A673 (cell line): ENCODE measurements around the gene ARHGEF40. TPM values are rescaled to one million over a fixed set of nuclear protein-coding genes. Genes with fewer than 3 reads are reported as not detected.

Source experiments
- BruUV-seq: library from RNA; stranded (reverse); fragments of 400-500 nt; replicated peaks from 2 replicates; lab custom pipeline; 2021; lab: Mats Ljungman, UMichigan
- CTCF ChIA-PET: fragments of 300-600 bp; sonication (Branson Sonifier 250); formaldehyde crosslinking; loops from one replicate; lab custom pipeline; 2022; ENCODE audit warnings: antibody characterized with exemption; lab: Charles Lee
- POLR2A ChIA-PET: fragments of 300-600 bp; sonication (Branson Sonifier 250); formaldehyde crosslinking; loops from one replicate; lab custom pipeline; 2022; ENCODE audit warnings: antibody characterized with exemption; ENCODE audit not compliant: low non-redundant PET; lab: Charles Lee
- DNase-seq: peaks from one replicate; pipeline ENCODE4 v3.0.0-alpha.2; 2015; ENCODE audit warnings: low spot score
- H3K27ac ChIP-seq: fragments of 200-600 bp; sonication (generic); 2 replicates; pipeline ENCODE4 v1.5.1; 2016; ENCODE audit warnings: mixed run types, low read depth, mild to moderate bottlenecking, mixed read lengths, antibody characterized with exemption, low read length; ENCODE audit not compliant: poor library complexity, severe bottlenecking
- H3K27me3 ChIP-seq: fragments of 200-600 bp; sonication (generic); replicated peaks from 2 replicates; pipeline ENCODE4 v1.6.1; 2017; ENCODE audit warnings: mixed run types, low read depth, mild to moderate bottlenecking, mixed read lengths, antibody characterized with exemption, low read length; ENCODE audit not compliant: insufficient read depth, poor library complexity
- H3K36me3 ChIP-seq: fragments of 200-600 bp; sonication (generic); 2 replicates; pipeline ENCODE4 v1.6.1; 2016; ENCODE audit warnings: mixed run types, mild to moderate bottlenecking, mixed read lengths, antibody characterized with exemption, low read length; ENCODE audit not compliant: insufficient read depth, poor library complexity, severe bottlenecking
- H3K4me1 ChIP-seq: fragments of 200-600 bp; sonication (generic); 2 replicates; pipeline ENCODE4 v1.6.1; 2017; ENCODE audit warnings: mixed run types, mild to moderate bottlenecking, mixed read lengths, antibody characterized with exemption, low read length; ENCODE audit not compliant: insufficient read depth, poor library complexity, severe bottlenecking
- H3K4me3 ChIP-seq: fragments of 200-600 bp; sonication (generic); 2 replicates; pipeline ENCODE4 v1.5.1; 2016; ENCODE audit warnings: low read depth, mixed run types, mild to moderate bottlenecking, mixed read lengths, low read length; ENCODE audit not compliant: poor library complexity, severe bottlenecking
- H3K9me3 ChIP-seq: fragments of 200-600 bp; sonication (generic); 2 replicates; pipeline ENCODE4 v1.6.1; 2016; ENCODE audit warnings: mixed run types, low read depth, mild to moderate bottlenecking, mixed read lengths, antibody characterized with exemption, low read length; ENCODE audit not compliant: poor library complexity, severe bottlenecking
- CTCF ChIP-seq: fragments of 300-800, 200-600 bp; sonication (generic); conservative IDR thresholded peaks from 2 replicates; pipeline ENCODE4 v1.5.1; 2017; ENCODE audit warnings: low read depth, mild to moderate bottlenecking, antibody characterized with exemption, low read length, moderate library complexity, mixed read lengths
- EZH2 ChIP-seq: fragments of 200-600 bp; sonication (generic); IDR thresholded peaks from 2 replicates; pipeline ENCODE4 v1.6.1; 2017; ENCODE audit warnings: borderline replicate concordance, low read depth, mild to moderate bottlenecking, mixed read lengths, antibody characterized with exemption, low read length; ENCODE audit not compliant: poor library complexity, severe bottlenecking
- intact Hi-C: fragments of 100-400 bp; cut with micrococcal nuclease; formaldehyde crosslinking; loops from one replicate; pipeline ENCODE4 v1.10.0; 2022; ENCODE audit not compliant: unreplicated experiment
- total RNA-seq: library from RNA; stranded (reverse); gene quantifications from 2 replicates; pipeline ENCODE4 v1.2.3, GENCODE V29; 2021

The ARHGEF40 gene
- total RNA-seq, 1 experiment from 2014 or later, result 89.6 TPM

GRCh38 chr14:21078726-21079125, 8.6 kb downstream of the ARHGEF40 start:
- intact Hi-C loops, result no loop called here
- Histone ChIP-seq H3K4me3 (no peak overlapping the region), H3K36me3 (peaks cover 89% of the 10 kb centered on the region), H3K27me3 (no peaks in the 10 kb centered on the region), H3K4me1 (no peaks in the 10 kb centered on the region), H3K9me3 (no peaks in the 10 kb centered on the region), H3K27ac (no peak overlapping the region)
- TF ChIP-seq CTCF (no peak), EZH2 (no peak)
- POLR2A ChIA-PET, result no interaction called here
- CTCF ChIA-PET, result no interaction called here
- no peak for DNase-seq
- BruUV-seq, result no TSS peak

- Histone ChIP-seq H3K4me1 (no peaks in the 10 kb centered on the region), H3K27me3 (no peaks in the 10 kb centered on the region), H3K4me3 (no peak overlapping the region), H3K36me3 (peaks cover 91% of the 10 kb centered on the region), H3K9me3 (no peaks in the 10 kb centered on the region), H3K27ac (no peak overlapping the region)
- CTCF ChIA-PET, result no interaction called here
- POLR2A ChIA-PET, result no interaction called here
- no peak for DNase-seq
- intact Hi-C loops, result no loop called here
- TF ChIP-seq EZH2 (no peak), CTCF (no peak)
- no TSS peak for BruUV-seq
Measured at GRCh38 chr14:21081521-21082142, 11.5 kb downstream of the ARHGEF40 start.

- ChIA-PET CTCF (interaction anchor here (0.9 kb wide), 1 partner anchor 15 kb away, joined by 5 read pairs; no protein-coding TSS in a partner anchor), POLR2A (no interaction called here)
- intact Hi-C loops, result no loop called here
- no peaks in the 10 kb centered on the region for H3K4me1 ChIP-seq
- BruUV-seq, result no TSS peak
- DNase-seq, result no peak
- peaks cover 88% of the 10 kb centered on the region for H3K36me3 ChIP-seq
- no peak for TF ChIP-seq CTCF
- no peak for TF ChIP-seq EZH2
- H3K27me3 ChIP-seq, result no peaks in the 10 kb centered on the region
- H3K4me3 ChIP-seq, result no peak overlapping the region
- H3K27ac ChIP-seq, result no peak overlapping the region
- no peaks in the 10 kb centered on the region for H3K9me3 ChIP-seq
Measured at GRCh38 chr14:21083565-21084325, 13.6 kb downstream of the ARHGEF40 start.
